Keratinocyte (primary cell): ENCODE results near the gene OR10A2. TPM values are rescaled to one million over a fixed set of nuclear protein-coding genes. Genes with fewer than 3 reads are reported as not detected.
"Not testable (repeated sequence)": the region's sequence is repeated elsewhere in the genome, so short reads cannot be mapped to it uniquely, and the experiment has no call there.

Experiments
- DNase-seq: peaks from one replicate; pipeline ENCODE4 v3.0.0-alpha.2; 2011; ENCODE audit warnings: low read depth, missing footprints, low spot score
- FAIRE-seq: peaks from 2 replicates; lab custom pipeline; 2011; peaks lifted over from hg19 to GRCh38; lab: Jason Lieb, UNC
- H2AFZ ChIP-seq: 2 replicates; pipeline ENCODE4 v1.6.0; 2012; ENCODE audit warnings: low read length, control low read depth, inconsistent platforms; ENCODE audit not compliant: control insufficient read depth
- H3K27ac ChIP-seq: 2 replicates; pipeline ENCODE4 v1.5.1; 2011; ENCODE audit warnings: low read length; ENCODE audit not compliant: control insufficient read depth, insufficient read depth
- H3K27me3 ChIP-seq: 3 replicates; pipeline ENCODE4 v1.6.0; 2011; ENCODE audit warnings: low read length; ENCODE audit not compliant: control insufficient read depth, insufficient read depth; ENCODE audit errors: extremely low read depth
- H3K36me3 ChIP-seq, 2 experiments: 2 replicates in 1 of 2; 3 replicates in 1 of 2; pipeline ENCODE4 v1.5.1; 2011; ENCODE audit warnings: low read length in 2 of 2, mild to moderate bottlenecking in 1 of 2; ENCODE audit not compliant: control insufficient read depth in 2 of 2, insufficient read depth in 2 of 2; ENCODE audit errors: extremely low read depth in 1 of 2
- H3K4me1 ChIP-seq: 3 replicates; pipeline ENCODE4 v1.5.1; 2011; ENCODE audit warnings: low read length; ENCODE audit not compliant: control insufficient read depth, insufficient read depth; ENCODE audit errors: extremely low read depth
- H3K4me2 ChIP-seq: 3 replicates; pipeline ENCODE4 v1.6.0; 2011; ENCODE audit warnings: low read depth, low read length; ENCODE audit not compliant: control insufficient read depth, insufficient read depth; ENCODE audit errors: extremely low read depth
- H3K4me3 ChIP-seq, 3 experiments: fragments of 200-600 bp in 1 of 3; sonication (generic) in 1 of 3; 2 replicates in 2 of 3; 3 replicates in 1 of 3; pipeline ENCODE4 v1.5.1; 2011 to 2016; ENCODE audit warnings: low read length in 3 of 3, mild to moderate bottlenecking in 3 of 3, control low read depth in 2 of 3, inconsistent platforms in 1 of 3, low read depth in 1 of 3, mixed read lengths in 1 of 3, mixed run types in 1 of 3, moderate library complexity in 1 of 3; ENCODE audit not compliant: control insufficient read depth in 2 of 3, insufficient read depth in 2 of 3; ENCODE audit errors: extremely low read depth in 1 of 3
- H3K79me2 ChIP-seq: 2 replicates; pipeline ENCODE4 v1.6.0; 2012; ENCODE audit warnings: low read length; ENCODE audit not compliant: control insufficient read depth, insufficient read depth
- H3K9ac ChIP-seq: 3 replicates; pipeline ENCODE4 v1.6.0; 2011; ENCODE audit warnings: low read length; ENCODE audit not compliant: control insufficient read depth, insufficient read depth; ENCODE audit errors: extremely low read depth
- H3K9me1 ChIP-seq: 3 replicates; pipeline ENCODE4 v1.6.0; 2011; ENCODE audit warnings: low read length; ENCODE audit not compliant: control insufficient read depth, insufficient read depth; ENCODE audit errors: extremely low read depth
- H3K9me3 ChIP-seq: 2 replicates; pipeline ENCODE4 v1.5.1; 2012; ENCODE audit warnings: low read depth, low read length; ENCODE audit not compliant: control insufficient read depth
- H4K20me1 ChIP-seq: 3 replicates; pipeline ENCODE4 v1.6.0; 2011; ENCODE audit warnings: low read length; ENCODE audit not compliant: control insufficient read depth, insufficient read depth; ENCODE audit errors: extremely low read depth
- EZH2 ChIP-seq: IDR thresholded peaks from one replicate; pipeline ENCODE4 v1.6.1; 2012; ENCODE audit warnings: inconsistent platforms, mild to moderate bottlenecking, low read length, moderate library complexity
- dilution Hi-C: fragments of 300-500 bp; cut with MboI; formaldehyde crosslinking; loops from one replicate; pipeline ENCODE4 v1.7.0; 2020; ENCODE audit warnings: low sequenced_read_pairs; ENCODE audit not compliant: extremely low pct_ligation_motif_present
- polyA plus RNA-seq, 5 experiments: library from polyadenylated mRNA; depleted of rRNA in 3 of 5; stranded (reverse) in 3 of 5; stranded (forward) in 1 of 5; unstranded in 1 of 5; fragments of >200 nt; gene quantifications; 1 replicate in 1 of 5; 2 replicates in 3 of 5; 3 replicates in 1 of 5; pipeline versions ENCODE4 v1.2.1 to v1.2.3, GENCODE V29; 2011 to 2012; ENCODE audit warnings: missing spikeins in 2 of 5, low read depth in 1 of 5, low replicate concordance in 1 of 5
- TF ChIP-seq, protein P1 (sequence below), 3 experiments: IDR thresholded peaks in 1 of 3; conservative IDR thresholded peaks in 1 of 3; optimal IDR thresholded peaks in 1 of 3; 2 replicates in 2 of 3; 3 replicates in 1 of 3; pipeline versions ENCODE3 to v1.5.1; 2011; ENCODE audit warnings: low read length in 3 of 3, mild to moderate bottlenecking in 3 of 3, moderate library complexity in 2 of 3, control low read depth in 1 of 3, inconsistent platforms in 1 of 3; ENCODE audit not compliant: insufficient read depth in 2 of 3; ENCODE audit errors: extremely low read depth in 1 of 3

Gene OR10A2
- polyA plus RNA-seq, 1 donor (not counting 4 experiments of a cell fraction or from before 2014, with no cell fraction given) = not detected

DNA sequence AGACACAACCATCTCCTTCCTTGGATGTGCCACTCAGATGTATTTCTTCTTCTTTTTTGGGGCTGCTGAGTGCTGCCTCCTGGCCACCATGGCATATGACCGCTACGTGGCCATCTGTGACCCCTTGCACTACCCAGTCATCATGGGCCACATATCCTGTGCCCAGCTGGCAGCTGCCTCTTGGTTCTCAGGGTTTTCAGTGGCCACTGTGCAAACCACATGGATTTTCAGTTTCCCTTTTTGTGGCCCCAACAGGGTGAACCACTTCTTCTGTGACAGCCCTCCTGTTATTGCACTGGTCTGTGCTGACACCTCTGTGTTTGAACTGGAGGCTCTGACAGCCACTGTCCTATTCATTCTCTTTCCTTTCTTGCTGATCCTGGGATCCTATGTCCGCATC is 14.1 kb downstream of the OR10A2 start:
- TF ChIP-seq, protein P1, sequence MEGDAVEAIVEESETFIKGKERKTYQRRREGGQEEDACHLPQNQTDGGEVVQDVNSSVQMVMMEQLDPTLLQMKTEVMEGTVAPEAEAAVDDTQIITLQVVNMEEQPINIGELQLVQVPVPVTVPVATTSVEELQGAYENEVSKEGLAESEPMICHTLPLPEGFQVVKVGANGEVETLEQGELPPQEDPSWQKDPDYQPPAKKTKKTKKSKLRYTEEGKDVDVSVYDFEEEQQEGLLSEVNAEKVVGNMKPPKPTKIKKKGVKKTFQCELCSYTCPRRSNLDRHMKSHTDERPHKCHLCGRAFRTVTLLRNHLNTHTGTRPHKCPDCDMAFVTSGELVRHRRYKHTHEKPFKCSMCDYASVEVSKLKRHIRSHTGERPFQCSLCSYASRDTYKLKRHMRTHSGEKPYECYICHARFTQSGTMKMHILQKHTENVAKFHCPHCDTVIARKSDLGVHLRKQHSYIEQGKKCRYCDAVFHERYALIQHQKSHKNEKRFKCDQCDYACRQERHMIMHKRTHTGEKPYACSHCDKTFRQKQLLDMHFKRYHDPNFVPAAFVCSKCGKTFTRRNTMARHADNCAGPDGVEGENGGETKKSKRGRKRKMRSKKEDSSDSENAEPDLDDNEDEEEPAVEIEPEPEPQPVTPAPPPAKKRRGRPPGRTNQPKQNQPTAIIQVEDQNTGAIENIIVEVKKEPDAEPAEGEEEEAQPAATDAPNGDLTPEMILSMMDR (optimal IDR thresholded peaks at IDR 0.05 in 1 of 3, IDR thresholded peaks at IDR 0.05 in 1 of 3, conservative IDR thresholded peaks at IDR 0.05 in 1 of 3; ENCODE audit: extremely low read depth in 1 of 3, insufficient read depth in 2 of 3, low read length in 3 of 3) = no peak
- no peak for TF ChIP-seq EZH2
- Histone ChIP-seq H2AFZ (no peak overlapping the region), H3K4me1 (no peaks in the 10 kb centered on the region), H3K4me2 (no peak overlapping the region), H3K36me3 (no peaks in the 10 kb centered on the region), H3K4me3 (no peak overlapping the region), H3K79me2 (no peaks in the 10 kb centered on the region), H3K9me3 (no peaks in the 10 kb centered on the region), H3K27ac (no peak overlapping the region), H3K27me3 (no peaks in the 10 kb centered on the region), H3K9ac (no peak overlapping the region), H4K20me1 (no peaks in the 10 kb centered on the region), H3K9me1 (no peaks in the 10 kb centered on the region)
- dilution Hi-C loops = no loop called here
- no peak for FAIRE-seq
- no peak for DNase-seq

DNA sequence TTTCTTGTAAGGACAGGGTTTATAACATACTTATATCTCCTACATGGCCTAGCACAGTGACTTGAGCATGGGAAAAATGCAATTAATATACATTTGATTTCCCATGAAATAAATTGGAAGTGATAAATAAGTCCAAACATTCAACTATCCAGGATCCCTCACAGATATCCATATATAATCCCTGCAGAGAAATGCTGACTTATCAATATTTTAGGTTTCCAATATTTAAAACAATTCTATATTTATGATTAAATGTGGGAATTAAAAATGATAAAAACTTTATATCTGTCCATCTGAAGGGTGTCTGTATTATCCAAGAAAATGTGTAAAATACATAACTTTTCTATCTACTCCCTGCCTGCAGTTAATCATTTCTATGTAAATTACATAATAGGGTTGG is 19.9 kb downstream of the OR10A2 start:
- Histone ChIP-seq H3K4me2 (no peak overlapping the region), H3K4me3 (no peak overlapping the region), H3K9me3 (no peaks in the 10 kb centered on the region), H3K4me1 (no peaks in the 10 kb centered on the region), H4K20me1 (no peaks in the 10 kb centered on the region), H3K27me3 (no peaks in the 10 kb centered on the region), H3K27ac (no peak overlapping the region), H2AFZ (no peak overlapping the region), H3K9ac (no peak overlapping the region), H3K9me1 (no peaks in the 10 kb centered on the region), H3K79me2 (no peaks in the 10 kb centered on the region), H3K36me3 (no peaks in the 10 kb centered on the region)
- no peak for FAIRE-seq
- TF ChIP-seq EZH2 = no peak
- TF ChIP-seq, protein P1 (optimal IDR thresholded peaks at IDR 0.05 in 1 of 3, IDR thresholded peaks at IDR 0.05 in 1 of 3, conservative IDR thresholded peaks at IDR 0.05 in 1 of 3; ENCODE audit: extremely low read depth in 1 of 3, insufficient read depth in 2 of 3, low read length in 3 of 3) = no peak
- dilution Hi-C loops = no loop called here
- DNase-seq = no peak

DNA sequence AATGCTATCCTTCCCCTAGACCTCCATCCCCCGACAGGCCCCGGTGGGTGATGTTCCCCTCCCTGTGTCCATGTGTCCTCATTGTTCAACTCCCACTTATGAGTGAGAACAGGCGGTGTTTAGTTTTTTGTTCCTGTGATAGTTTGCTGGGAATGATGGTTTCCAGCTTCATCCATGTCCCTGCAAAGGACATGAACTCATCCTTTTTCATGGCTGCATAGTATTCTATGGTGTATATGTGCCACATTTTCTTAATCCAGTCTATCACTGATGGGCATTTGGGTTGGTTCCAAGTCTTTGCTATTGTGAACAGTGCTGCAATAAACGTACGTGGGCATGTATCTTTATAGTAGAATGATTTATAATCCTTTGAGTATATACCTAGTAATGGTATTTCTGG is 24.9 kb downstream of the OR10A2 start:
- H3K9me3 ChIP-seq, H3K79me2 ChIP-seq, H3K9me1 ChIP-seq, H3K36me3 ChIP-seq, H2AFZ ChIP-seq, FAIRE-seq, H3K27me3 ChIP-seq, H3K4me1 ChIP-seq, H3K27ac ChIP-seq, H4K20me1 ChIP-seq, H3K4me2 ChIP-seq, dilution Hi-C loops, H3K9ac ChIP-seq, H3K4me3 ChIP-seq, DNase-seq: not testable (repeated sequence)
